HG03469 (cell line): Measurements from ENCODE around the gene DMD.
"Not testable (repeated sequence)": the region's sequence is repeated elsewhere in the genome, so short reads cannot be mapped to it uniquely, and the experiment has no call there.

ENCODE experiments used
- ATAC-seq: cut with Tn5 transposase; IDR thresholded peaks from one replicate; pipeline ENCODE4 v1.9.1; 2021; ENCODE audit warnings: mild to moderate bottlenecking, moderate library complexity, moderate number of reproducible peaks; ENCODE audit not compliant: unreplicated experiment

DMD gene

GRCh38 chrX:33211356-33212260, at the start of gene DMD:
TSS of gene DMD (minus strand) at chrX:33211549. CDS start at chrX:33211312, 237 bp downstream.
- ATAC-seq = no peak

GRCh38 chrX:33252306-33252825, 41.0 kb upstream of the DMD start:
- ATAC-seq = no peak

GRCh38 chrX:33218819-33219218, 7.5 kb upstream of the DMD start:
- ATAC-seq = no peak

GRCh38 chrX:33210156-33210555, 1.2 kb downstream of the DMD start:
- ATAC-seq = no peak

GRCh38 chrX:33207056-33207455, 4.3 kb downstream of the DMD start:
- no peak for ATAC-seq

- ATAC-seq = no peak
These were observed 6.0 kb downstream of the DMD start for GRCh38 chrX:33205321-33205720.

- ATAC-seq = no peak
These were observed 6.5 kb downstream of the DMD start for GRCh38 chrX:33204889-33205288.

GRCh38 chrX:33198561-33199279, 12.6 kb downstream of the DMD start:
- ATAC-seq = no peak

GRCh38 chrX:33195698-33196097, 15.7 kb downstream of the DMD start:
- ATAC-seq = no peak

GRCh38 chrX:33194876-33195433, 16.4 kb downstream of the DMD start:
- ATAC-seq = no peak

GRCh38 chrX:33194289-33194688, 17.1 kb downstream of the DMD start:
- no peak for ATAC-seq

GRCh38 chrX:33190016-33190415, 21.3 kb downstream of the DMD start:
- no peak for ATAC-seq

- no peak for ATAC-seq
These were observed 22.5 kb downstream of the DMD start for GRCh38 chrX:33188881-33189280.

GRCh38 chrX:33188286-33188685, 23.1 kb downstream of the DMD start:
- ATAC-seq = no peak

GRCh38 chrX:33184803-33185202, 26.5 kb downstream of the DMD start:
- ATAC-seq = not testable (repeated sequence)

- ATAC-seq = no peak
These were observed 28.0 kb downstream of the DMD start for GRCh38 chrX:33183361-33183760.

- ATAC-seq = no peak
These were observed 32.7 kb downstream of the DMD start for GRCh38 chrX:33178690-33179089.

GRCh38 chrX:33178218-33178617, 33.1 kb downstream of the DMD start:
- ATAC-seq = no peak

GRCh38 chrX:33175201-33175600, 36.1 kb downstream of the DMD start:
- no peak for ATAC-seq

- no peak for ATAC-seq
These were observed 40.3 kb downstream of the DMD start for GRCh38 chrX:33171041-33171440.

GRCh38 chrX:33161829-33162228, 49.5 kb downstream of the DMD start:
- no peak for ATAC-seq
